HG03354 (cell line): Measurements from ENCODE around the gene KRT79.
"Not testable (repeated sequence)": the region's sequence is repeated elsewhere in the genome, so short reads cannot be mapped to it uniquely, and the experiment has no call there.

Experiments used
- ATAC-seq: cut with Tn5 transposase; IDR thresholded peaks from one replicate; pipeline ENCODE4 v1.9.1; 2021; ENCODE audit warnings: mild to moderate bottlenecking; ENCODE audit not compliant: unreplicated experiment, poor library complexity, severe bottlenecking

KRT79 gene

GRCh38 chr12:52795694-52796428, 38.2 kb downstream of the KRT79 start, which contains the start of gene KRT3:
KRT3 (minus strand) TSS chr12:52796117; CDS start chr12:52796042, 75 bp downstream.
- ATAC-seq = no peak

- ATAC-seq = not testable (repeated sequence)
Measured at GRCh38 chr12:52795332-52795674, 38.8 kb downstream of the KRT79 start.

GRCh38 chr12:52794479-52795331, 39.4 kb downstream of the KRT79 start:
- ATAC-seq = no peak

- no peak for ATAC-seq
Measured at GRCh38 chr12:52792185-52793029, 41.7 kb downstream of the KRT79 start.

- ATAC-seq = no peak
Measured at GRCh38 chr12:52791271-52792184, 42.6 kb downstream of the KRT79 start.

- ATAC-seq = no peak
Measured at GRCh38 chr12:52790427-52791270, 43.5 kb downstream of the KRT79 start.

GRCh38 chr12:52789637-52790426, 44.3 kb downstream of the KRT79 start:
- no peak for ATAC-seq

GRCh38 chr12:52788876-52789636, 45.1 kb downstream of the KRT79 start:
- ATAC-seq = no peak

- ATAC-seq = no peak
Measured at GRCh38 chr12:52788192-52788875, 45.8 kb downstream of the KRT79 start.

- no peak for ATAC-seq
Measured at GRCh38 chr12:52787324-52788191, 46.6 kb downstream of the KRT79 start.

- ATAC-seq = no peak
Measured at GRCh38 chr12:52784909-52785308, 49.2 kb downstream of the KRT79 start.

- ATAC-seq = no peak
Measured at GRCh38 chr12:52783563-52784316, 50.4 kb downstream of the KRT79 start.

GRCh38 chr12:52782502-52782901, 51.6 kb downstream of the KRT79 start:
- ATAC-seq = no peak

- no peak for ATAC-seq
Measured at GRCh38 chr12:52781399-52782082, 52.6 kb downstream of the KRT79 start.
